ENCODE data around the gene AP4B1.

- TF ChIP-seq, protein P1, sequence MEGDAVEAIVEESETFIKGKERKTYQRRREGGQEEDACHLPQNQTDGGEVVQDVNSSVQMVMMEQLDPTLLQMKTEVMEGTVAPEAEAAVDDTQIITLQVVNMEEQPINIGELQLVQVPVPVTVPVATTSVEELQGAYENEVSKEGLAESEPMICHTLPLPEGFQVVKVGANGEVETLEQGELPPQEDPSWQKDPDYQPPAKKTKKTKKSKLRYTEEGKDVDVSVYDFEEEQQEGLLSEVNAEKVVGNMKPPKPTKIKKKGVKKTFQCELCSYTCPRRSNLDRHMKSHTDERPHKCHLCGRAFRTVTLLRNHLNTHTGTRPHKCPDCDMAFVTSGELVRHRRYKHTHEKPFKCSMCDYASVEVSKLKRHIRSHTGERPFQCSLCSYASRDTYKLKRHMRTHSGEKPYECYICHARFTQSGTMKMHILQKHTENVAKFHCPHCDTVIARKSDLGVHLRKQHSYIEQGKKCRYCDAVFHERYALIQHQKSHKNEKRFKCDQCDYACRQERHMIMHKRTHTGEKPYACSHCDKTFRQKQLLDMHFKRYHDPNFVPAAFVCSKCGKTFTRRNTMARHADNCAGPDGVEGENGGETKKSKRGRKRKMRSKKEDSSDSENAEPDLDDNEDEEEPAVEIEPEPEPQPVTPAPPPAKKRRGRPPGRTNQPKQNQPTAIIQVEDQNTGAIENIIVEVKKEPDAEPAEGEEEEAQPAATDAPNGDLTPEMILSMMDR (IDR thresholded peaks at IDR 0.05; ENCODE audit: insufficient read depth, low read length, poor library complexity, severe bottlenecking) = no peak
- TF ChIP-seq EZH2phosphoT487 (conservative IDR thresholded peaks at IDR 0.05; ENCODE audit: low read length) = no peak
Measured at GRCh38 chr1:113870778-113871177, 33.8 kb downstream of the AP4B1 start.
